ENCODE data around the gene UCHL3.

DNA sequence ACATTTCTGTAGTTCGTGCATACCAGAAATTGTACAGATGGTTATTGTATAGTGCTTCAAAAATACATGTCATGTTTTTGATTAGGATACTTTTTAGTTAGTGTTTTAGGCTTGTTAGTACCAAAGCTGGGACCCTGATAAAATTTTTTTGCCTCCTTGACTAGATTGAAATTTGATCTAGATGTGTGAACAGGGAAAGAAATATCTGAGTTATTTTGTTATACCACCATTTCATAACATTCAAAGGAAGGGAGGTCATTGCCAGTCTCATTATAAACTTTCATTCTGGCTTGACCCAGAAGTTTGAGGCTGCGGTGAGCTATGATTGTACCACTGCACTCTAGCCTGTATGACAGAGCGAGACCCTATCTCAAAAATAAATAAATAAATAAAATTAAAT, 95.5 kb downstream of the UCHL3 start:
- TF ChIP-seq CTCF (IDR thresholded peaks at IDR 0.05) = no peak
- TF ChIP-seq POLR2A (IDR thresholded peaks at IDR 0.05) = no peak
